Measurements from ENCODE around the gene ZSWIM7. TPM values are rescaled to one million over a fixed set of nuclear protein-coding genes. Genes with fewer than 3 reads are reported as not detected.

ZSWIM7 gene
- total RNA-seq, 1 donor from 2014 or later: 19.5 TPM

DNA sequence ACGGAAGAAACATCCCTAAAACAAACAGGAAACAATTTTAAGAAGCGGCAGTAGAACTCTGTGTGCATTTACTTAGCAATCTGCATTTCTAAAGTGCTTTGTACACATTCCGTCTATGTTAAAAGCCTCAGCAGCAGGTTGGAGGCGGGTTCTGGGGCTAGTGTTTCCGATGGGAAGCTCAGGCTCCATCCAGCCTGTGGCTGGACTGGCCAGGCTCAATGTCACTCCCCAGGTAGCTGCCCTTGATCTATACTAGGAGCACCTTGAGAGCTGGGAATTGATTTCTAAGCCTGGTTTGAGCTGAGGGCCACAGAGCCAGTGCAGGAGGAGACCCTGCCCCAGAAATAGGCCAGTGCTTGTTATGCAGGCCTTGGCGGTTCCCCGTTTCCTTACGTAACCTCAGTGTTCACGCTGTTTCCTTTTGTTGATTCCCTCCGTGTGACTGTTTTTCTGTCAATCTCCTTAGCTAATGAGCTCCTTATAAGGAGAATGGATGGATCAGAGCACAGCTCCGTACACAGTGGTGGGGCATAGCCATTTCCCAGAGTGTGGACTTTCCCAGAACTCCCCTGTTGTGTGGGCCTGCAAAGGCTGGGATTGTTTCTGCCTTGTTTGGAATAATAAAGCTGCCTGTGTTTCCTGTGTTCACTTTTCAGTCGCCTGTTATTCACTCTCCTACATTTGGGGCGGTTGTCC is 33.2 kb downstream of the ZSWIM7 start:
- DNase-seq: no peak
- intact Hi-C loops (cut with micrococcal nuclease): no loop called here
- peak; percentile 36 for ATAC-seq

DNA sequence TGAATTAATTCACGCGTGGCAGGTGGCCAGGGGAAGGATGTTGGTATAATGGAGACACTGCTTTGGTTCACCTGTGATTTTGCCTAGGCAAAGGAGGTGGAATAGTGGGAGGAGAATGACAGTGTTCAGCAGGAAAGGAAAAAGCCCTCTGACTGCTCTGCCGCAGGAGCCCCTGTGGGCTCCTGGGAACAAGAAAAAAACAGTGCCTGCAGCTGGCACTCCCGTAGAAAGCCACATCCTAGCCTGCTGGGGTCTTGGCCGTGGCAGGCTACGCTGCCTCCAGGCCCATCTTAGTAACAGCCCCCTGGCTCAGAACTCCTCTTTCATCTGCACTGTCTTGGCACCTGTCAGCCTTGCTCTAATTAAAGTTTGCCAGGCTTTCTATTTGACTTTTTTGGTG is 34.0 kb downstream of the ZSWIM7 start:
- no peak for ATAC-seq
- DNase-seq: no peak
- intact Hi-C loops (cut with micrococcal nuclease): no loop called here

DNA sequence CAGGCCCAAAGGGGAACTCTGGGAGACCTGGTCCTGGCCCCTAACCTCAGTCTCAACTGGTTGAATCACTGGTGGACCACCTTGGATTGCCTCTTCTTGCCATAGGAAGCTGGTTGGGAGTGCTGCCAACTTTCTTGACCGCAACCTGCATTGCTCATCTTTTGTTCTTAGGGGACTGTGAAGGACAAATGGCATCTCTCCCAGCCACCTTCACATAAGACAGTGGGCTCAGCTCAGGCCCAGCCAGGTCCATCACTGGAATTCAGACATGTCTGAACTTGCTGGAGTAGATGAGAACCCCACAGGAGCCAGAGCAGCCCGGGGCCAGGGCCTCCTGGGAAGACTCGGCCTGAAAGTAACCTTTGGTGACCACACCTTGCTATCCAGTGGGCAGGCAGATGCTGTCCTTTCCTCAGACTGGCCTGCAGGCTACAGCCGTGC is 35.8 kb downstream of the ZSWIM7 start:
- DNase-seq (no peak), ATAC-seq (no peak)
- intact Hi-C loops (cut with micrococcal nuclease): no loop called here

DNA sequence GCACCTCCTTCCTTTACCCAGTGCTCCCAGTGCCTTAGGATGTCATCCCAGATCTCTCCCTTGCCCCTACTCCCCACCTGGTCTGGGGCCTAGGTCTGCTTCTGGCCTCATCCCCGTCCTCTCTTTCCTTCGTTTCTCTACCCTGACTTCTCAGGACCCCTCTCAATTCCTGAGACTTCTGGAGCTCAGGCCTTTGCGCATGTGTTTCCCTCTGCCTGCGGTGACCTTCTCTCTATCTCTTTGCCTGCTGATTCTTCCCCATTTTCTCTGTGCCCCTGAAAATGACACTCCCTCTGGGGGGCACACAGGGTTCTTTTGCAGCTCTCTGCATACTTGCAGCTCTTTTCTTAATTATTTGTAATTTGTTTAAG is 41.0 kb downstream of the ZSWIM7 start:
- no peak for DNase-seq
- no peak for ATAC-seq
- intact Hi-C loops (cut with micrococcal nuclease): no loop called here

- ATAC-seq: no peak
- intact Hi-C loops (cut with micrococcal nuclease): no loop called here
- DNase-seq: no peak
Measured at GRCh38 chr17:15957608-15958307, 41.7 kb downstream of the ZSWIM7 start.

GRCh38 chr17:15957206-15957605 is 42.3 kb downstream of the ZSWIM7 start:
- DNase-seq (no peak), ATAC-seq (no peak)
- intact Hi-C loops (cut with micrococcal nuclease): no loop called here

DNA sequence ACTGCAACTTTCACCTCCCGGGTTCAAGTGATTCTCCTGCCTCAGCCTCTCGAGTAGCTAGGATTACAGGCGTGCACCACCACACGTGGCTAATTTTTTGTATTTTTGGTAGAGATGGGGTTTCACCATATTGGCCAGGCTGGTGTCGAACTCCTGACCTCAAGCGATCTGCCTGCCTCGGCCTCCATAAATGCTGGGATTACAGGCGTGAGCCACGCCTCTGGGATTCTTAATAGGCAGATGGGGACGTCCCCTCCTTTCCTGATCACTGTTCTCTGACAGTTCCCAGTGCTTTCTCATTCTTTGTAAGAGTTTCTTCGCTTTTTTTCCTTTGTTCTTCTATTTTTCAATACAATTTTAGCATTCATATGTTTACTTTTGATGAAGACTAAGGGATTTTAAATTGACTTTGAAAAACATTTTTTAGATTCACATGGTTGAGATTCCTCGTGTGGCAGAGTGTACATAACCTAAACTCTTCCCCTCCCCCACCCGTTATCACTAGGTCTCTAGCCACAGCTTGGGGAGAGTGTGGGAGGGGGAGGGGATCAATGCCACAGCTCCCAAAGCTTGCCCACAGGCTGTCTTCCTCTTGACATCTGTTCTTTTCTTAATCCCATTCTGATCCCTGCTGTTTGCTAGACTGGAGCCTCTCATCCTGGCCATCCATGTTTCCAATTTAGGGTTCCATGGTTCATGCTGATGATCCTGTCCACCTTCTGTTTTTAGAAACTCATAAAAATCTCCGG is 43.5 kb downstream of the ZSWIM7 start:
- DNase-seq (no peak), ATAC-seq (no peak)
- intact Hi-C loops (cut with micrococcal nuclease): no loop called here

DNA sequence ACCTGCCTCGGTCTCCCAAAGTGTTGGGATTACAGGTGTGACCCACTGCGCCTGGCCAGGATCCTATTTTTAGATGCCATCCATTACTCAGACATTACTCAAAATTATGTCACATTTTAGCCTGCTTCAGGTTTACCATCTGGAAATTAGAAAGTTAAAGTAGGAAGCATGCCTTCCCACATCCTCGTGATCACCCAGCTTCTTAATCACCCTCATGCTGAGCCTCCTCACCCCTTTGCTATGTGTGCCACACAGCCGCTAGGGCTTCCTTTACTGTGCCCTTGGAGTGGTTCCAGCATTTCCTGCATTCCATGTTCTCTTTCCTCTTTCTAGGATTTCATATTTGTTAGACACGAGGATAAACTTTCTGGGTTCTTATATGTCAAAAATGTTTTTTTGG is 45.3 kb downstream of the ZSWIM7 start:
- intact Hi-C loops (cut with micrococcal nuclease): no loop called here
- DNase-seq (no peak), ATAC-seq (no peak)

GRCh38 chr17:15952916-15953790 is 46.4 kb downstream of the ZSWIM7 start:
- intact Hi-C loops (cut with micrococcal nuclease): no loop called here
- no peak for ATAC-seq
- no peak for DNase-seq

- intact Hi-C loops (cut with micrococcal nuclease): no loop called here
- DNase-seq (no peak), ATAC-seq (no peak)
Measured at GRCh38 chr17:15952048-15952532, 47.4 kb downstream of the ZSWIM7 start.

- DNase-seq: no peak
- ATAC-seq: no peak
- intact Hi-C loops (cut with micrococcal nuclease): no loop called here
Measured at GRCh38 chr17:15951368-15952047, 48.0 kb downstream of the ZSWIM7 start.

GRCh38 chr17:15947976-15948752 is 51.3 kb downstream of the ZSWIM7 start:
- intact Hi-C loops (cut with micrococcal nuclease): no loop called here
- ATAC-seq: no peak
- DNase-seq: no peak

GRCh38 chr17:15947271-15947670 is 52.2 kb downstream of the ZSWIM7 start:
- DNase-seq (no peak), ATAC-seq (no peak)
- intact Hi-C loops (cut with micrococcal nuclease): no loop called here

GRCh38 chr17:15946611-15947120 is 52.8 kb downstream of the ZSWIM7 start:
- intact Hi-C loops (cut with micrococcal nuclease): no loop called here
- ATAC-seq: no peak
- DNase-seq: no peak

- DNase-seq (peak; percentile 37), ATAC-seq (peak; percentile 20)
- intact Hi-C loops (cut with micrococcal nuclease): no loop called here
Measured at GRCh38 chr17:15945527-15946191, 53.8 kb downstream of the ZSWIM7 start.

GRCh38 chr17:15944759-15945526 is 54.6 kb downstream of the ZSWIM7 start, which contains the start of gene ADORA2B:
Gene ADORA2B, plus strand, starts transcription at chr17:15945130. Its CDS starts 119 bp downstream, at chr17:15945249.
- ATAC-seq (peak; percentile 92), DNase-seq (peak; percentile 82)
- intact Hi-C loops (cut with micrococcal nuclease): no loop called here
